ENCODE results near the gene TAF5L.

- TF ChIP-seq, protein P1, sequence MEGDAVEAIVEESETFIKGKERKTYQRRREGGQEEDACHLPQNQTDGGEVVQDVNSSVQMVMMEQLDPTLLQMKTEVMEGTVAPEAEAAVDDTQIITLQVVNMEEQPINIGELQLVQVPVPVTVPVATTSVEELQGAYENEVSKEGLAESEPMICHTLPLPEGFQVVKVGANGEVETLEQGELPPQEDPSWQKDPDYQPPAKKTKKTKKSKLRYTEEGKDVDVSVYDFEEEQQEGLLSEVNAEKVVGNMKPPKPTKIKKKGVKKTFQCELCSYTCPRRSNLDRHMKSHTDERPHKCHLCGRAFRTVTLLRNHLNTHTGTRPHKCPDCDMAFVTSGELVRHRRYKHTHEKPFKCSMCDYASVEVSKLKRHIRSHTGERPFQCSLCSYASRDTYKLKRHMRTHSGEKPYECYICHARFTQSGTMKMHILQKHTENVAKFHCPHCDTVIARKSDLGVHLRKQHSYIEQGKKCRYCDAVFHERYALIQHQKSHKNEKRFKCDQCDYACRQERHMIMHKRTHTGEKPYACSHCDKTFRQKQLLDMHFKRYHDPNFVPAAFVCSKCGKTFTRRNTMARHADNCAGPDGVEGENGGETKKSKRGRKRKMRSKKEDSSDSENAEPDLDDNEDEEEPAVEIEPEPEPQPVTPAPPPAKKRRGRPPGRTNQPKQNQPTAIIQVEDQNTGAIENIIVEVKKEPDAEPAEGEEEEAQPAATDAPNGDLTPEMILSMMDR (IDR thresholded peaks at IDR 0.05): no peak
- no peak for TF ChIP-seq POLR2A (IDR thresholded peaks at IDR 0.05)
These were observed 58.6 kb downstream of the TAF5L start for GRCh38 chr1:229567109-229567868.
